NCI-H1105 (cell line): ENCODE data around the gene ASXL1.

Source experiments
- DNase-seq: peaks from one replicate; lab custom pipeline; 2025; lab: John Stamatoyannopoulos, UW

Gene ASXL1

DNA sequence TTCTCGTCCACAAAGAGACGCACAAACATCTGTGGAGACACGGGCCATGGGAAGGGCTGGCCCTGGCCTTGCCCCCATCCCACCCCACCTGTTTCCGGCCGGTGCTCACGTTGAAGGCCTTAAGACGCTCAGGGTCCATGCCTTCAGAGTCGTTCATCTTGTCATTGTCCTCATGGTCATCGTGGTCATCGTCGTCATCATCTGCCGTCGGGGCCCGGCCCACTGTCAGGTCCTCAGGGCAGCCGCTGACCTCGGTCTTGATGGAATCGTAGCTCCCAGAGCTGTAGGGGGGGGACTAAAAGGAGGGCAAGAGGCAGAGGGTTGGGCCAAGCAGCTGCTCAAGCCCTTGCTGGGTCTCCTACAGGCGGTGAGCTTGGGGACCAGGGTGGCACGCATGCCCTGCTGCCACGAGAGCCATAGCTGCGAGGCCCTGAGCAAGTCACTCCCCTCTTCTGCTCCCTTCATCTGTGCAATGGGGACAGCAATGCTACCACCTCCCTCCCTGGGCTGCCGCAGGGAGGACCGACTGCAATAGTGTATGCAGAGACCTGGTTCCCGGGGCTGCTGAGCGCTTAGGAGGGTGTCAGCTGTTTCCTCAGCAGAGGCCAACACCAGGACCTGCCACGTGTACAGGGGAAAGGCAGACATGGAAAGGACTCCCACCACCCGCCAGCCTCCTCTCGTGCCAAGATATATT lies 95.5 kb downstream of the ASXL1 start:
- DNase-seq = no peak

- no peak for DNase-seq
Measured at GRCh38 chr20:32454164-32455145, 96.3 kb downstream of the ASXL1 start.

GRCh38 chr20:32455171-32455900 lies 97.2 kb downstream of the ASXL1 start:
- no peak for DNase-seq

- no peak for DNase-seq
Measured at GRCh38 chr20:32455901-32456701, 98.0 kb downstream of the ASXL1 start.

- no peak for DNase-seq
Measured at GRCh38 chr20:32456869-32457478, 98.8 kb downstream of the ASXL1 start.

DNA sequence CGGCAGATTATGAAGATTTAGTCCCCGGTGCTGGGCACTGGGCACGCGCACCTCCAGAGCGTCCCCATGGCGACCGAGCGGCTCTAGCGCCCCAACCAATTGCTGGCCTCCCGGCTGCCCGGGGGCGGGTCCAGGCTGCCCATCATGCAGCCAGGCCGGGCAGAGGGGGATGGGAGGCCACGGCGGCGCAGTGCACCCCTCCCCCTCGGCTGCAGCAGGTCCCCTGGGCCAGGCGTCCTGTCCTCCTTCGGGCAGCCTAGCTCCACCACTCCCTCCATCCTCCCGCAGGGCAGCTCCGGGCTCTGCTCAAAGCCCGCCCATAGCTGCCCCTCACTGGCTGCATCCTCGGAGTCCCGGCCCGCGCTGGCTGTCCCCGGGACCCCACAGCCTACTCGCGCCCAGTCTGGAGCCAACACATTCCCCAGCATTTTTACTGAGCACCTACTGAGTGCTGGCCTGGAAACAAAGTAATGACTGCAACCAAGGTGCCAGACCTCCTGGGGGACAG lies 99.4 kb downstream of the ASXL1 start:
- DNase-seq = peak; percentile 34

DNA sequence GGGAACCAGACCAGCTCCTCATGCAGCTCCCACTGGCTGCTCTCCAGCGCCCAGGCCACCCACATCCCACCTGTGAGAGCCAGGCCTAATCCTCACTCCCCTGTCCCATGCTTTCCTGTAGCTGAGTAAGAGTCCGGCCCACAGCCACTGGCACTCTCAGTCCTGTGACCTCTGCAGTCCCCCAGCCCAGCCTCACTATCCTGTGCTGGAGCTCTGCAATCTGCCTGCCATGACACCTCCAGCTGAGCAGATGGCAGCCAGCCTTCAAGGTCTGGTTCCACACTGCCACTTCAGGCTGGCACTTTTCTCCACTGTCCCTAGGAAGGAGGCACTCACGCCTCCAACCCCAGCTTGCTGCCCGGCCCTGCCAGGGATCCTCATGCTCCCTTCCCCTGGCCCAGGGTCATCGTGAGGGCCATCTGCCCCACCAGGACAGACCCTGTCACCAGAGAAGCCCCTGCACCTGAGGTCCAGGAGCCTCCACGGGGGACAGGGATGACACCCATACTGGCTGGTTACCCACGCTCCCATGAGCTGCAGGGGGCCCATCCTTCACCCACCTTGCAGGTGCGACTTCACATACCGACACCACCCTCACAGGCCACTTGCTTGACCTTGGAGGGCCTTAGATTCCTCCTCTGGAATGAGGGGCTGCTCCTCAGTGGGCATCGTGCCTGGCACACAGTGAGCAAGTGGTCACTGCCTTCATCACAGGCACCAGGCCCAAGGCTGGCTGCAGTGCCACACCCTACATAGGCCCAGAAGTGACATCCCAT lies 100.1 kb downstream of the ASXL1 start:
- DNase-seq = no peak

DNA sequence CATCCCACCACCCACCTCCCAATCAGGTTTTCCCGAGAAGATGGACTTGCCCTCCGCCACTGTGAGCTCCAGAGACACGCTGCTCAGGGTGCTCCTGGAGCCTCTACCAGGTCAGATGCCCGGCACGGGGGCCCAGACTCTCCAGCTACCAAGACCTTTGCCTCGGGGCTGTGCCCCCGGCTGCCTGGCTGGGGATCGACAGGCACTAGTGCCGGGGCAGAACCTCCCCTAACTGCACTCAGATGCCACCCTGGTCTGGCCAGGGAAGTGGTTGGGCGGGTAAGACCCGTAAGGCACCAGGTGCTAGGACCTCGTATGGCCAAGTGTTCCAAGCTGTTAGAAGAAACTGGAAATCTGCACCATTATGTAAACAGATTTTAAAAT lies 100.7 kb downstream of the ASXL1 start:
- DNase-seq = no peak

- no peak for DNase-seq
Measured at GRCh38 chr20:32460231-32460630, 102.1 kb downstream of the ASXL1 start.

DNA sequence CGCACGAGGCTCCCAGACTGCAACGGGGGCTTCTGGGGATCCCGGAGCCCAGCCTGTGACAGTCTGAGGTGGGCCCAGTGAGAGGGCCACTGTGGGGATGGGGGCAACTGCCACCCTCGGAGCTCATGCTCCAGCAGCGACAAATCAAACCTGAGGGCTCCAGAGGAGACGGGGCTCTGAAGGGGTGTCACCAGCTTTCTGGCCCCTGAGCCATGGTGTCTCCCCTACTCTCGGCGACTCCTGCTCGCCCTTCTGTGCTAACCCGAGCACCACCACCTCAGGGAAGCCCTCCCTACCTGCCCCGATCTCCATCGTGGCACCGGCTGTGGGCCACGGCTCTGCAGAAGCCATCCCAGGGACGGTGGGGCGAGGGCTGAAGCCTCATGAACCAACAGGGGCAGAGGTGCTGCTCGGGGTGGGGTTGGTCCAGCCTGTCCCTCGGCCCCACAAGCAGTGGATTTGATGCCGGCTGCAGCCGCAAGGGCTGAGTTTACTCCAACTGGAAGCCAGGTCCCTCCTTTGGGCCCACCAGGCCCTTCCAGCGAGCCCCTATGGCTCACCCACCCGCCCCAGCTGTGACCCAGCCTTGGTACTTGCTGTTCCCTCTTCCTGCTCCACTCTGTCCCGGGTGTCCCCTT lies 102.7 kb downstream of the ASXL1 start:
- DNase-seq = no peak

DNA sequence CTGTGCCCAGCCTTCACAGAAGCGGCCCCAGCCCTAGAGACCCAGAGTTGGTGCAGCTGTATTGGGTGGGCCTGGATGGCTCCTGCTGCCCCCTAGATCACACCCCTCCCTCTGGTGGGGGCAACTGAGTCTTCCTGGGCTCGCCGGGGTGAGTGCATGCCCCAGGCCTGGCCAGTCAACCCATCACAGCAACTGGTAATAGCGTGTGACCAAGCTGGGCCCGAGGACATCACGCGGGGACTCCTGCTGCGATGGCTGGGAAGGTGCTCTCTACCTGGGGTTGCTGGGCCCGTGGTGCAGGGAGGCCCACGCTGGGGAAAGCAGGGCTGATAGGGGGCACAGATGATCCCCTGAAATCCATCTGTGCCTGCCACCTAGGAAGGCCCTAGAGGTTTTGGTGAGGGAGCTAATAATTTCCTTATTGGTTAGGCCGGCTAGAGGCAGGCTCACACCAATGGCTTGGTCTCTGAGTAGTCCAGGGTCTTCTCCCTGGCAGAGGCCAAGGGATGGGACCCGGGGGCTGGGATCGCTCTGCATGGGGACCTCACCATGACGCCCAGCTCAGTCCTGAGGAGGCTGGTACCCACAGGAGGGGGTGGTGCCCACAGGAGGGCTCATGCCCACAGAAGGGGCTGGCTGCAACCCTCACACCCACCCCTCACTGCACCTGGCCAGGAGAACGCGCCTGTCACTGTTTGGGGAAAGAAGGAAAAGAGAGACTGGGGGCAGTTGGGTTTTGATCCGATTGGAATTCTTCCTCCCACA lies 103.9 kb downstream of the ASXL1 start:
- no peak for DNase-seq

DNA sequence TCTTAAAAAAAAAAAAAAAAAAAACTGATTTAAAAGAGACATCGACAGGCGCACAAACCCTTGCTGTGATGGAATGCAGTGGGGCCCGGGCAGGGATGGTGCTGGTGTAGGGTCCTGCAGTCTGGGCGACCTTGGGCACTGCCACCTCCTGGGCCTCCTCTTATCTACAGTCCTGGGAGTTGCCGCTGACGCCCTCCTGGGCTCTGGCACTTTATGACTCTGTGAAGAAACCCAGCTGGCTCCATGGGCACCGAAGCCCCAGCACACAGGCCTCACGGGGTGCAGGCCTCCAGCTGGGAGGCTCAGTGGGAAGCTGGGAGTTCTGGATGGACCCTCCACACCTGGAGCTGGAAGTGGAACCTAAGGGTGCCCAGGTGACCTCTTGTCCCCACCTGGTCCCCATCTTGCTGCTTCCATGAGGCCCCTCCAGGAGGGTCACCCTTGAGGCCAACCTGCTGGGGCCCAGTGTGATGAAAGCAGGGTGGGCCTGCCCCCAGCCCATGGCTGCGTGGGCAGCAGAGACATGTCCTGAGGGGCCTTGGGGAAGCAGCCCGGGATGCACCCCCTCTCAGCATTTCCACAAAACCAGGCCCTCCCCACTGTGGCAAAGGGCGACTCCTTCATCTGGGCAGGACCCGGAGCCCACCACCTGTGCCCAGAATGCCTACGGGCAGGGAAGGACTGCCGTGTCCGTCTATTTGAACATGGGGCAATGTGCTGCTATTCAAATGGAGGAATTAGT lies 104.9 kb downstream of the ASXL1 start:
- no peak for DNase-seq

DNA sequence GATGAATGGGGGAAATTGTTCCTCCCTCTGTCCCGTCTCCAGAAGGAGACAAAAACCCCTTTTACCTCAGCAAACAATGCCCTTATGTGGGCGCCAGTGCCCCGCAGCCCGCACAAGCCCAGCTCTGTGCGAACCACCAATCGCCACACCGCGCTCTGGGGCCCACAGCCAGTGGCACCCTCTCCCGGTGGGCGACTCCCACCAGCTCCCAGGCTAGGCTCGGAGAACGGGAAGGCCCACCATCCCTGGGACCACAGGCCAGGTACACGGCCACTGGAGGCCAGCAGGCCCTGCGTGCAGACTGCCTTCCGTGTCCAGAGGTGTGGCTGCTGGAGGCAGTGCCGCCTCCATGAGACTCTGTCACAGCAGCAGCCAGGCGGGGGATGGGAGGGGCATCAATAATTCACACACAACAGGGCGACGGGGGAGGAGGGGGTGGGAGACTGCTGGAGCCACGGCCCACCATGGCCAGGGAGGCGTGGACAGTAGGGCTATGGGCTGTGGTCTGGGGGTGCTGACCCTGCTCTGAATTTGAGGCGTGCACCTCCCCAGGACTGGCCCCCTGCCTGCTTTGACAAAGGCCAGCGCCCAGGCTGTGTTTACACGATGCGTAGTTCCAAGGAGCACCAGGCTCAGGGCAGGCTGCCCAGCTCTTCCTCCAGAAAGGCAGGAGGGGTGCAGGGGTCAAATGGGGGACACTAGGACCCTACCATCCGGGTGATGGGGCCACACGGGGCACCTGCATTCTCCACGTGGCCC lies 105.7 kb downstream of the ASXL1 start:
- DNase-seq = no peak

DNA sequence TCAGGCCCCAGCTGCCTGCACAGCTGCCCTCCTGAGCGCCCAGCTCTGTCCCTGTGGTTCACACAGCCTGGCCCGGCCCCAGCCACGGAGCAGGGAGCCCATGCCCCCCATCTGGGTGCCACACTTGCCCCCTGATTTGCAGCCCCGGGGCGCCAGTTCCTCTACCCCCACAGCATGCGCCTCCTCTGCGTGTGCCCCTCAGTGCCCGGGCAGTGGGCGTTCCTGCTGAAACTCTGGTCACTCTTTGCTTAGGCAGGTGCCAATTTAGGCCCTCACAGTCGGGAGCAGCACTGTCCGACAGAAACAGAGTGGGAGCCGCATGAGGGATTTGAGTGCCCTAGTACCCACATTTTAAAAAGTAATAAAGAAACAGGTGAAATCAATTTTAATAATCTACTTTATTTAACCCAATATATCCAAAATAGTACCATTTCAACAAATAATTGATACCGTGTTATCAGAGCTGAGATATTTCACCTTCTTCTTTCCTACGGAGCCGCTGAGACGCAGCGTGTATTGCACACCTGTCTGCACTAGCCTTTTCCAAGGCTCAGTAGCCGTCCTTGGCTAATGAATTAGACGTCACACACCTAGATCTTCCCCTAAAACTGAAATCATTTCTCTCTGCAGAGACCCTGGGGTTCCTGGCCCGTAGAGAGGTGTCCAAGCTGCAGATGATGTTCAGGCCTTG lies 106.4 kb downstream of the ASXL1 start:
- no peak for DNase-seq

DNA sequence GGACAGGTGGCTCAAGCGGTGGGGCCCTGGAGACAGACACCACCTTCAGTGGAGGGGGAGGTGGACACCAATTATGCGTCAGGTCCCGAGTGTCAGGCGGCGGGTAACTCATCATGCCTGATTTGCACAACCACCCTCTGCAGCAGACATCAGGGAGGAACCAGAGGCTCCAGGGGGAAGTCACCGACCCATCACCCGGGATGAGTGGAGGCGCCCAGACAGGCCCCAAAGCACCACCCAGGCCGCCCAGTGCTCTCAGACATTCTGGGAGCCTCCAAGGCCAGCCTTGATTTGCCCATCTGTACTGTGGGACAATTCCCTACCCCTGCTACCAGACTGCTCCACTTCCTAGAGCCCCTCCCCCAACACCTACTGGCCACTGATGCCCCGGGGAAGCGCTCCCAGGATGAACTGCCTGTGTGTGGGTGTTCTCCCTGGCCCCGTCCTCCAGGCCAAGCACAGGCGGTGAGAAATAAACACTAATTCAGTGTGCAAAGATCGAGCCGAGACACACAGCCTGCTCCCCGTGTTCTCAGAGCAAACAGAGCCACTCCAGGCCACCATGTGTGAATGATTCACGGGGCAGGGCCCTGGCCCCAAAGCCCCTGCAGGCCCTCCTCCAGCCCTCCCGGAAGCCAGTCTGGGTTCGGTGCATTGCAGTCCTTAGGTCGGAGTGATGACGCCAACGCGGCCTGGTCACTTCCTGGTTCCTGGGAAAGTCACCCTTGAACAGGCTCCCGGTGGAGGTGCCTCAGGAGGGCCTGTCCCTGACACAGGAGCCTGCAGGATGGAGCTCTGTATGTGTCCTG lies 107.2 kb downstream of the ASXL1 start:
- no peak for DNase-seq
